Inflammatory macrophage treated with lipopolysaccharide for 1 hour (primary cell): Measurements from ENCODE around the gene NBL1.

Experiments used
- DNase-seq, 2 donors: peaks; one replicate each; pipeline ENCODE4 v3.0.0-alpha.2; 2020 to 2022

The NBL1 gene

GRCh38 chr1:19643602-19644394, at the start of gene NBL1:
Gene NBL1 (plus strand): TSS chr1:19644311. CDS start chr1:19655031, 10,720 bp downstream.
- DNase-seq, result peak; percentile 15 to 24

- no peak for DNase-seq
Observed at GRCh38 chr1:19596065-19596713, 47.9 kb upstream of the NBL1 start.

- DNase-seq, result peak; percentile 98 to 99
Observed at GRCh38 chr1:19596714-19597495, 47.2 kb upstream of the NBL1 start.

- DNase-seq, result peak; percentile 65 to 84
Observed at GRCh38 chr1:19597496-19598309, 46.4 kb upstream of the NBL1 start.

- DNase-seq, result no peak
Observed at GRCh38 chr1:19599810-19600209, 44.3 kb upstream of the NBL1 start.

GRCh38 chr1:19602486-19602885, 41.6 kb upstream of the NBL1 start:
- no peak for DNase-seq

GRCh38 chr1:19605967-19606366, 38.1 kb upstream of the NBL1 start:
- peak; percentile 20 to 52 for DNase-seq

- no peak for DNase-seq
Observed at GRCh38 chr1:19606817-19607642, 37.1 kb upstream of the NBL1 start.

- no peak for DNase-seq
Observed at GRCh38 chr1:19608232-19608631, 35.9 kb upstream of the NBL1 start.

- no peak for DNase-seq
Observed at GRCh38 chr1:19610282-19610981, 33.7 kb upstream of the NBL1 start.

GRCh38 chr1:19612530-19612929, 31.6 kb upstream of the NBL1 start:
- no peak for DNase-seq

- no peak for DNase-seq
Observed at GRCh38 chr1:19613171-19613703, 30.9 kb upstream of the NBL1 start.

- no peak for DNase-seq
Observed at GRCh38 chr1:19615438-19615837, 28.7 kb upstream of the NBL1 start.

GRCh38 chr1:19616489-19616888, 27.6 kb upstream of the NBL1 start:
- no peak for DNase-seq

- no peak for DNase-seq
Observed at GRCh38 chr1:19617376-19617775, 26.7 kb upstream of the NBL1 start.

- DNase-seq, result no peak
Observed at GRCh38 chr1:19618428-19618827, 25.7 kb upstream of the NBL1 start.

- no peak for DNase-seq
Observed at GRCh38 chr1:19619697-19620384, 24.3 kb upstream of the NBL1 start.

GRCh38 chr1:19620786-19621185, 23.3 kb upstream of the NBL1 start:
- DNase-seq, result no peak

- DNase-seq, result no peak
Observed at GRCh38 chr1:19621274-19621950, 22.7 kb upstream of the NBL1 start.

GRCh38 chr1:19622204-19622603, 21.9 kb upstream of the NBL1 start:
- DNase-seq, result no peak
